GM18873 (cell line): ENCODE results near the gene CRKL.
"Not testable (repeated sequence)": the region's sequence is repeated elsewhere in the genome, so short reads cannot be mapped to it uniquely, and the experiment has no call there.

Experiments
- ATAC-seq: cut with Tn5 transposase; IDR thresholded peaks from one replicate; pipeline ENCODE4 v1.9.1; 2021; ENCODE audit warnings: mild to moderate bottlenecking, moderate library complexity, moderate number of reproducible peaks; ENCODE audit not compliant: unreplicated experiment, low FRiP score

The CRKL gene

DNA sequence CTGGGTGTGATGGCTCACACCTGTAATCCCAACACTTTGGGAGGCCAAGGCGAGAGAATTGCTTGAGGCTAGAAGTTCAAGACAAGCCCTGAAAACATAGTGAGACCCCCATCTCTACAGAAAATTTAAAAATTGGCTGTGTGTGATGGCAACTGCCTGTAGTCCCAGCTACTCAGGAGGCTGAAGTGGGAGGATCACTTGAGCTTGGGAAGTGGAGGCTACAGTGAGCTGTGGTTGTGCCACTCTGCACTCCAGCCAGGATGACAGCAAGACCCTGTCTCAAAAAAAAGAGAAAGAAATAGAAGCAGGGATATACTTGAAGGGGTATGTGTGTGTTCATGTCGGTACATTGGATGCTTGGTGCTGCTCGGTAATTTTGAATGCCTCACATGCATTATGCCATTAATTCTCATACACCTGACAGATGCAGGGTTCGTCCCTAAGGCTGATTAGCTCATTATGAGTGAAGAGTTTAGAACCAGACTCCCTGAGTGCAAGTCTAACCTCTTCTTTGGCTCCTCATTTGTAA lies 14.0 kb downstream of the CRKL start:
- no peak for ATAC-seq

DNA sequence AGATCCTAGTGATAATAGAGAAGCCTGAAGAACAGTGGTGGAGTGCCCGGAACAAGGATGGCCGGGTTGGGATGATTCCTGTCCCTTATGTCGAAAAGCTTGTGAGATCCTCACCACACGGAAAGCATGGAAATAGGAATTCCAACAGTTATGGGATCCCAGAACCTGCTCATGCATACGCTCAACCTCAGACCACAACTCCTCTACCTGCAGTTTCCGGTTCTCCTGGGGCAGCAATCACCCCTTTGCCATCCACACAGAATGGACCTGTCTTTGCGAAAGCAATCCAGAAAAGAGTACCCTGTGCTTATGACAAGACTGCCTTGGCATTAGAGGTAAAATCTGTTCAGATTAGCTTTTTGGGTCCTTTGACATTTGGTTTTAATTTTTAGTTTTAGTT lies 16.7 kb downstream of the CRKL start:
- ATAC-seq: no peak

GRCh38 chr22:20935049-20935448 lies 17.8 kb downstream of the CRKL start:
- not testable (repeated sequence) for ATAC-seq

- not testable (repeated sequence) for ATAC-seq
Observed at GRCh38 chr22:20935780-20936539, 18.8 kb downstream of the CRKL start.

GRCh38 chr22:20937031-20937793 lies 20.0 kb downstream of the CRKL start:
- ATAC-seq: no peak

DNA sequence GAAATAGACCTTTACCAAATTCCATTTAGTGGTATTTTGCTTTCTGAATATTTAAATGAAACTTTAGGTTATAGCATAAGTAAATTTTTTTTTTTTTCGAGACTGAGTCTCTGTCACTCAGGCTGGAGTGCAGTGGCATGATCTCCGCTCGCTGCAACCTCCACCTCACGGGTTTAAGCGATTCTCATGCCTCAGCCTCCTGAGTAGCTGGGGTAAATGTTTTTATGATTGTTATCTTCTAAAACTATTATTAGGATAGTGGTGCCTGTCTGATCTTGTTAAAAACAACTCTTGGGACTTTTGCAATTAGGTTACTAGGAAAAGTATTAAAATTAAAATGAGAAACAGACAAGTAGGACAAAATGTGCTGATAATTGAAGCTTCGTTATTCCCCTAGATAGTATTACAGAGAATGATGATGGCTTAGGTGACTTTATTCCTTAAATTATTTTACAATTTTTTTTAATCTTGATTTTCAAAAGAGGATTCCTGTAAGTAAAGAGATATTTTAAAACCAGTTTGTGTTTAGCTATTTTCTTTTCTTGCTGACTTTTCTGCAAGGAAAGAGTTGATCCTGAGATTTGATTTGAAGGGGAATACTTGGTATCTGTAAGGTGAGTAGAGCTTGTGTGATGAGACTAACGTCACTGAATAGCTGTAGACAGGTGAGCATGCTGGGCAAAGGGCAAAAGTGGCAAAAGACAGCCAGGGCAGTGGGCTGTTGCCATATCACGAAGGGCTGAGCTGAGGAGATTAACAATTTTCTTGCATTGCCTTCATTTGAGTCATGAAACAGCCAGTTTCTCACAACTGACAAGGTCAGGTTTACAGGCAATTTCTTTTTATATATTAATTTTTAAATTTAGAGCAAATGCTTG lies 20.8 kb downstream of the CRKL start:
- no peak for ATAC-seq

DNA sequence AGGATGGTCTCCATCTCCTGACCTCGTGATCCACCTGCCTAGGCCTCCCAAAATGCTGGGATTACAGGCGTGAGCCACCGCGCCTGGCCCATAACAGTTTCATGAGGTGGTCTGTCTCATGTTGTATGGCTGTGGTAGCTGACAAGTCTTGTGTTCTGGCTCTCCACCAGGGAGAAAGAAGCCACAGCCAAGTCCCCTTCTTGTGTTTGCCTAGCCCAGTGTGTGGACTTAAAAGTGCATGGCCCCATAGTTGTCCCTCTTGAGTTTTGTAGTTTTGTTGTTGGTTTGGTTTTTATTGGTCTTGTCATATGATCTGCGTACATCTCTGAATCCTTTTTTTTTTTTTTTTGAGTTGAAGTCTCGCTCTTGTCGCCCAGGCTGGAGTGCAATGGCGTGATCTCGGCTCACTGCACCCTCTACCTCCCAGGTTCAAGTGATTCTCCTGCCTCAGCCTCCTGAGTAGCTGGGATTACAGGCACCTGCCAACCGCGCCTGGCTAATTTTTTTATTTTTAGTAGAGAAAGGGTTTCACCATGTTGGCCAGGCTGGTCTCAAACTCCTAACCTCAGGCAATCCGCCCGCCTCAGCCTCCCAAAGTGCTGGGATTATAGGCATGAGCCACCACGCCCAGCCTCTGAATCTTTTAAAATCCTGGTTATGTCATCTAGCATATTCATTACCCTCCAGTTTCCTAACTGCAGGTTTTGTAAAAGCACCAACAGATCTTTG lies 22.4 kb downstream of the CRKL start:
- not testable (repeated sequence) for ATAC-seq

DNA sequence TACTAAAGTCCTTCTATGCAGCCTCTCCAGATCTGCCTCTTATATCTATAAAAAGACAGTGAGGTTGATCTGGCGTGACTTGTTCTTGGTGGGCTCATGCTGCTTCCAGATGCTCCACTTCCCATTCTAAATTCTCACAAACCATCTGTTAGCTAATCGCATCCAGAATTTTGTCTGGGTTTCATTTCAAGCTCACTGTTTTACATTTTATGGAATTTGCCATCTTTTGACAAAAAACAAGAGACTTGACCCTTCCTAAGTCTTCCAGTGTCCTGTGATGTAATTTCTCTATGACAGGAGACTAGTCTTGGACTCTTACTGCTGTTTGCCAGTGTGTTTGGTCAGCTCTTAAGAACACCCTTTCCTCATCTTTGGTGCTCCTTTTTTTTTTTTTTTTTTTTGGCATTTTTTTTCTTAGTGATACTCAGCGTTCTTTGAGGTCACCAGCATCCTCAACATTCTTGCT lies 23.0 kb downstream of the CRKL start:
- no peak for ATAC-seq

DNA sequence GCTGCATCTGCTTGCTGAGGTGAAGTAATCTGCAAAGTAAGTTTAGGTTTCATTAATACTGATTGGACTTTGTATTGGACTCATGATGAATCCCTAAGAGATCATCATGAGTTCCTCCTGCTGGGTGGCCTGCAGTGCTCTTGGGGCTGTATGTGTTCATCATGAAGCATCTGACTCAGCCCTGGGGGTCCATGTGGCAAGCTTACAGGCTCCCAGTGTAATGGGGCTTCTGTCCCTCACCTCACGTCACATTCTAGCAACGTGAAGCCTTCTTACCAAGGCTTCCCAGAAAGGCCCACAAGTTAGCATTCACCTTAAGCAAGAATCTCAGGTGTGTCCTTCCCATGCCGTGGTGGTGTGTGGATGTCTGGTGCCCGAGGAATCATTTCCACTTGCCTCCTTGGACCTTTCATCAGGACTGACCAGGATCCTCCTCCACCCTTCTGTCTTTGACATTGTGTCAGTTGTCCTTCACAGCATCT lies 23.7 kb downstream of the CRKL start:
- no peak for ATAC-seq

- not testable (repeated sequence) for ATAC-seq
Observed at GRCh38 chr22:20942203-20942902, 25.1 kb downstream of the CRKL start.

DNA sequence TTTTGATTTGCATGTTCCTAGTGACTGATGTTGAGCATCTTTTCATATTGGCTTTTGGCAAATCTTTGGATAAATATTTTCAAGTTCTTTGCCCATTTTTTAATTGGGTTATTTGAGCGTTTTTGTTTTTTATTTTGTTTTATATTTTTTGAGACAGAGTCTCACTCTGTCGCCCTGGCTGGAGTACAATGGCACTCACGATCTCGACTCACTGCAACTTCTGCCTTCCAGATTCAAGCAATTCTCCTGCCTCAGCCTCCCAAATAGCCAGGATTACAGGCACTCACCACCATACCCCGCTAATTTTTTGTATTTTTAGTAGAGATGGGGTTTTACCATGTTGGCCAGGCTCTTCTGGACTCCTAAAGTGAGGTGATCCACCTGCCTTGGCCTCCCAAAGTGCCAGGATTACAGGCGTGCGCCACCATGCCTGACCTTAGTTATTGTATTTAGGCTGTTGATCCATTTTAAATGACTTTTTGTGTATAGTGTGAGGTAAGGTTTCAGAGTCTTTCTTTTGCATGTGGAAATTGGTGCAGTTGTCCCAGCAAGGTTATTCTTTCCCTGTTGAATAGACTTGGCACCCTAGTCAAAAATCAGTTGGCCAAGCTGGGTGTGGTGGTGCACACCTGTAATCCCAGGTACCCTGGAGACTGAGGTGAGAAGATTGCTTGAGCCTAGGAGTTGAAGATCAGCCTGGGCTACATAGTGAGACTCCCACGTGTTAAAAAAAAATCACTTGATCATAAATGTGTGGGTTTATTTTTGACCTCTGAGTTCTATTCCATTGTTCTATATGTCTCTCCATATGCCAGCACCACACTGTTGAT lies 26.1 kb downstream of the CRKL start:
- ATAC-seq: no peak

DNA sequence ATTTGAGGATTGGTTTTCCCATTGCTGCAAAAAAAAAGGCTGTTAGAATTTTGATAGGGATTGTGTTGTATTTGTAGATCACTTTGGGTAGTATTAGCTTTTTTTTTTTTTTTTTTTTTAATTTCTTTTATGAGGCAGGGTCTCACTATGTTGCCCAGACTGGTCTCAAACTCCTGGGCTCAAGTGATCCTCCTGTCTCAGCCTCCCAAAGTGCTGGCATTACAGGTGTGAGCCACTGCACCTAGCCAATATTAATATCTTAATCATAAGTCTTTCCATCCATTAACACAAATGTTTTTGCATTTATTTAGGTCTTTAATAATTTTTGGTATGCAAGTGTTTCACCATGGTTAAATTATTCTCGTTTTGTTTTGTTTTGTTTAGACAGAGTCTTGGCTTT lies 26.8 kb downstream of the CRKL start:
- ATAC-seq: no peak

- no peak for ATAC-seq
Observed at GRCh38 chr22:20945578-20945934, 28.3 kb downstream of the CRKL start.

- ATAC-seq: no peak
Observed at GRCh38 chr22:20946080-20946986, 29.1 kb downstream of the CRKL start.

- ATAC-seq: no peak
Observed at GRCh38 chr22:20946991-20947390, 29.8 kb downstream of the CRKL start.

GRCh38 chr22:20948450-20948849 lies 31.2 kb downstream of the CRKL start:
- no peak for ATAC-seq

GRCh38 chr22:20948989-20949388 lies 31.8 kb downstream of the CRKL start:
- no peak for ATAC-seq
